Stimulated activated CD4-positive, alpha-beta T cell treated with anti-CD3 and anti-CD28 coated beads, Interleukin-12 subunit alpha, Interleukin-12 subunit beta, amount 100 ng/mL, for 4 hours (primary cell): ENCODE data around the gene HDAC9.

Source experiments
- DNase-seq: peaks from one replicate; pipeline ENCODE4 v3.0.0-alpha.2; 2020

The HDAC9 gene

GRCh38 chr7:18858232-18858631 is 362.7 kb downstream of the HDAC9 start:
- DNase-seq, result no peak

DNA sequence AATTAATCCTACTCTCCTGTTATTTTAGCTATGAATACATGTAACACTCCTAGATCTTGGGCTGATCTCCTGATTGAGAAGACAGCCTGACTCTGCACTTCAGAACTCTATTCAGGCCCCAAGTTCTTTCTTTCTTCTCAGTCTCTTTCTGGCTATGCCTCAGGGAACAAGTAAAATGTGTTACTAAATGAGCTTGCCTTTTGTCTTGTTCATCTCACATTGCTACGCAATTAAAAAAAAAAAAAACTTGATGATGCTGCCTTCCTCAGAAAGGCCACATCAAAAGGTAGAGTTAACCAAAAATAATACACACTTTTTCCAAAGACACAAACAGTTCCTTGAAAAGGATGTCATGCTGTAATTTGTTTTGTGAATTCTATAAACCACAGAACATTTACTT is 363.8 kb downstream of the HDAC9 start:
- DNase-seq, result no peak

DNA sequence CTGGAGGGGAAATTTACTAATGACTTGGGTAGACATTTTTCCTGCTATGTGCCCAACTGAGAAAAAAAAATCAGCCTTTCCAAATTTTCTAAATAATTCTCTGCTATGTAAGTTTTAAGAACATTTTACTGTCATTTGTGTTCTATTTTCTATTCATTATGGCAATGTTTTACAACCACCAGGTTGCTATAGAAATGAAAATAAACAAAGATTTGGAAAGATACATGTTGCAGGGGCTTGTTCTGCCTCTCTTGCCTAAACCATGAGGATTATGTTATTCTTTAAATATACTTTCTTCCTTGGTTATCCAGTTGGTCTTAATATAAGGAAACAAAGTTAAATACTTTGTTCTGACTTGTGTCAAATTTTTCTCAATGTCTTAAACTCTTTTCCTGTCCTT is 364.7 kb downstream of the HDAC9 start:
- DNase-seq, result no peak

GRCh38 chr7:18861514-18862118 is 366.1 kb downstream of the HDAC9 start:
- no peak for DNase-seq

GRCh38 chr7:18864967-18865366 is 369.4 kb downstream of the HDAC9 start:
- no peak for DNase-seq

- no peak for DNase-seq
Observed at GRCh38 chr7:18866359-18867036, 370.9 kb downstream of the HDAC9 start.

- no peak for DNase-seq
Observed at GRCh38 chr7:18872344-18872743, 376.8 kb downstream of the HDAC9 start.

- no peak for DNase-seq
Observed at GRCh38 chr7:18873734-18874336, 378.3 kb downstream of the HDAC9 start.

GRCh38 chr7:18874880-18875279 is 379.3 kb downstream of the HDAC9 start:
- DNase-seq, result no peak

GRCh38 chr7:18877874-18878273 is 382.3 kb downstream of the HDAC9 start:
- no peak for DNase-seq

GRCh38 chr7:18886832-18887231 is 391.3 kb downstream of the HDAC9 start:
- no peak for DNase-seq

DNA sequence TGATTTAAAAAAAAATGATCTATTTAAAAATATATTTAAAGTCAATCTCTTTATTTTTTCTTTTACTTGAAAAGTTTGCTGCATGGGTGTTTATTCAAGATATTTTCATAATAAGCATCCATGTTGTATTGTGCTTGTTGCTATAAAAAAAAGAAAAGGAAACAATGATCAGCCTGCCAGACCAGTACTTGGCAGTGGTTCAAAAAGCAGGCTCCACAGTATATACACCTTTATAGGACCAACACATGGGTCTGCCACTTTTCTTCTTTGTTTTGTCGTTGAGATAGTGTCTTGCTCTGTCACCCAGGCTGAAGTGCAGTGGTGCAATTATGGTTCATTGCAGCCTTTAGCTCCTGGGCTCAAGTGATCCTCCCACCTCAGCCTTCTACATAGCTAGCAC is 393.9 kb downstream of the HDAC9 start:
- no peak for DNase-seq

DNA sequence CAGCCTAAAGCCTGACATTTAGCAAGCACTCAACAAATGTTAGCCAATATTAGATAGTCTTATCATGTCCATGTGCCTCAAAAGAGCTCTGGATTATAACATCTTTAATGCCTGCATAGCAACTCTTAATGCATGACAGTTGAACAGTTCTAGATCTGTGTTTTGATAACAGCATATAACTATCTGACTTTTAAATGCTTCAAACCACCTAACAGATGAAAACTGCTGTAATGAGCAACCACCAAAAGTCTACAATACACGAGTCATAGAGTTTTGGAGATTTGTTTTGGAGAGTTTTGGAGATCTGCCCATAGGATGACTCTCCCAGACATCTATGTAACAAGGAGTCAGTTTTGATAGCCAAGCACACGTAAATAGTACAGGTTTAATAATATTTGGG is 394.6 kb downstream of the HDAC9 start:
- no peak for DNase-seq

- no peak for DNase-seq
Observed at GRCh38 chr7:18890885-18891621, 395.5 kb downstream of the HDAC9 start.

GRCh38 chr7:18893156-18893555 is 397.6 kb downstream of the HDAC9 start:
- DNase-seq, result no peak

- no peak for DNase-seq
Observed at GRCh38 chr7:18894155-18894554, 398.6 kb downstream of the HDAC9 start.

DNA sequence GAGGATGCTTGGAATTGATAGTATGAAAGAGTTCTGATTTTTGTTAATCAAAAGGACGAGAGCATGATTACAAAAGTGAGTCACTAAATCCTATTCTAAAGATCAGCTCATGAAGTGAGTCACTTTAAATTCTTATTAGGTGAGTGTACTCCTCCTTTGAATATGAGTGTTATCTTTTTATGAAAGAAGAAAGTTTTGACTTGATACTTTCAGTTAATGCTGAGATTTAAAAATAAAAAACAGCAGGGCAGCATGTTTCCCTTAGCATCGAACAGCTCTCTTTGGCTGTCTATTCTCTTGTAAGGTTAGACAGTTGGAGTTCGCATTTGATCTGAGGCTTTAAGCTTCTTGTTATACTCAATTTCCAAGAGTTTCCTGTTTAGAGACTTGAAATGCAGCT is 399.9 kb downstream of the HDAC9 start:
- no peak for DNase-seq

GRCh38 chr7:18896343-18896975 is 400.9 kb downstream of the HDAC9 start:
- no peak for DNase-seq

DNA sequence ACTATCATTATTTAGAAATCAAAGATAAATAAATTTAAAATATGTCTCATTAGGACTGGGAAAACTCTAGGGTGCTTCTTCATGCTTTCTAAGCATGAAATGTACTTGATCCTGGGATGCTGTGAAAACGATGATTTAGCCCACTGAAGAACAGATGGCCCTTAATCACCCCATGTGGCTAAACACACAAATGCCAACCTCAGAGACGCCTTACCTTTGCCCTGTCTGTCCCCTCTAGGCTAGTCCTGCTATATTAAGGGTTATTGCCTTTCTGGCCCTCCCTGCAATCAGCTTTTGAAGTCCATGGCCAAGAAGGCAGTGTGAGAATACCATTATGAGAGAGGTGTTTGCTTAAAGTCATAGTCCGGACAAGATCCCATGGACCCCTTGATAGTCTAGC is 404.7 kb downstream of the HDAC9 start:
- DNase-seq, result no peak

DNA sequence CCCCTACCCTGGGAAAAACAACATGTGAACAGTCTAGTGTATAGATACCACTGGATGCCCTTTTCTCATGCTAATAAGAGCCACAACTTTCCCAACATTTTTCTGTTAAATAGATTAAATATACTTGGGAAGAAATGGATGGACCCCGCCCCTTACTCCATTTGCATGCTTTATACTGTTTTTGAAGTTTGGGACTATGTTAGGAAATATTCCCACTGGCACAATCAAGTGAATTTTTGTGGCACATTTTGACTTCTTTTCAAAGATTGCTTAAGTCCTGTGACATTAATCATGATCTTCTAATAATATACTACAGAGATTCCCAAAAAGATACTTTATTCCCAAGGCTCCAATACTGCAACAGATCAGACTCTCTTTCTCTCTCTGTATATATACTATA is 405.3 kb downstream of the HDAC9 start:
- DNase-seq, result no peak

GRCh38 chr7:18901351-18901750 is 405.8 kb downstream of the HDAC9 start:
- no peak for DNase-seq

DNA sequence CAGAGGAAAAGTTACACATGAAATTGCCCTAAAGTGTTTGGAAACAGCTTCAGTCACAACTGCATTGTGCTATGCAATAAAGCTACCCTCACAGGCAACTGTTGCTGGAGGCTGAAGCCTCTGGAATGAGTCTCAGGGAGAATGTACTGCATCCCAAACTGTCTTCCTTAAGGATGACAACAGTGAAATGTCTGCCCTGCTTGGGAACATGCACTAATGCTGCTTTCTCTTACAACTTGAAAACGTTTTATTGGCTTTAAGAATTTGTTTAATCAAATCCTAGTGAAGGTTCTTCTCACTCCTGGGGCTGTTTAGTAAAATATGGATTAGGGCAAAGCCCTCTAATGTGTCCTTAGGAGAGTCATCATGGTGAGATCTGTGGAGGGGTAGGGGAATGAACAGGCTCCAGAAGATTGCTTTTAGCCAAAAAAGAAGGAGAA is 406.5 kb downstream of the HDAC9 start:
- DNase-seq, result no peak

DNA sequence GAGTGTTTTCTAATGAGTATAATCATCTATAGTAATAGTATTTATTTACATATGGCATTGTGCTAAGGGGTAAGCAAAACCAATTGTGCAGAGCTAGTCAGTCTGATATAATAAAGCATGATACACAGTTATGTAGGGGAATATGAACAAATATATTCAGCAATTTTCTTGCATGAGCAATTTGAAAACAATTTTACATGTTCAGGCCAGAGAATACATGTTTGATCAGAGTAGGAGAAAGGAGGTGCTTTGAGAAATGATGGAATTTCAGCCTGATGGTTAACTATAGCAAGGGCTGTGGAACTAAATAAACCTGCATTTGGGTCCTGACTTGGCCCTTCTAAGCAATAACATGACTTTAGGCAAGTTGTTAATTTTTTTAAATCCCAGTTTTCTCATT is 407.3 kb downstream of the HDAC9 start:
- DNase-seq, result no peak
